GM19452 (cell line): ENCODE data around the gene SMARCE1.

Experiments
- ATAC-seq: cut with Tn5 transposase; IDR thresholded peaks from one replicate; pipeline ENCODE4 v1.9.1; 2021; ENCODE audit not compliant: unreplicated experiment

Gene SMARCE1

GRCh38 chr17:40612599-40613244 lies 34.9 kb downstream of the SMARCE1 start:
- ATAC-seq, result no peak

GRCh38 chr17:40611840-40612474 lies 35.7 kb downstream of the SMARCE1 start:
- ATAC-seq, result no peak

- ATAC-seq, result no peak
Observed at GRCh38 chr17:40610359-40610758, 37.3 kb downstream of the SMARCE1 start.

- ATAC-seq, result no peak
Observed at GRCh38 chr17:40608061-40608581, 39.5 kb downstream of the SMARCE1 start.

- ATAC-seq, result no peak
Observed at GRCh38 chr17:40607641-40608040, 40.0 kb downstream of the SMARCE1 start.

GRCh38 chr17:40606548-40607353 lies 40.9 kb downstream of the SMARCE1 start:
- ATAC-seq, result no peak

- ATAC-seq, result no peak
Observed at GRCh38 chr17:40605306-40605705, 42.3 kb downstream of the SMARCE1 start.

- ATAC-seq, result no peak
Observed at GRCh38 chr17:40604327-40605080, 43.1 kb downstream of the SMARCE1 start.

GRCh38 chr17:40602445-40603443 lies 44.9 kb downstream of the SMARCE1 start:
- ATAC-seq, result no peak

- no peak for ATAC-seq
Observed at GRCh38 chr17:40600486-40601046, 47.1 kb downstream of the SMARCE1 start.

- ATAC-seq, result no peak
Observed at GRCh38 chr17:40599468-40599763, 48.2 kb downstream of the SMARCE1 start.

- peak; percentile 66 for ATAC-seq
Observed at GRCh38 chr17:40598619-40599467, 48.8 kb downstream of the SMARCE1 start.

GRCh38 chr17:40598301-40598618 lies 49.4 kb downstream of the SMARCE1 start:
- no peak for ATAC-seq

- no peak for ATAC-seq
Observed at GRCh38 chr17:40597556-40598300, 49.9 kb downstream of the SMARCE1 start.

- ATAC-seq, result no peak
Observed at GRCh38 chr17:40597156-40597555, 50.5 kb downstream of the SMARCE1 start.

- no peak for ATAC-seq
Observed at GRCh38 chr17:40596261-40596919, 51.2 kb downstream of the SMARCE1 start.

- ATAC-seq, result no peak
Observed at GRCh38 chr17:40590742-40591141, 56.9 kb downstream of the SMARCE1 start.

GRCh38 chr17:40588552-40588951 lies 59.1 kb downstream of the SMARCE1 start:
- no peak for ATAC-seq
